Measurements from ENCODE around the gene WDR7. TPM values are rescaled to one million over a fixed set of nuclear protein-coding genes. Genes with fewer than 3 reads are reported as not detected.

WDR7 gene
- polyA plus RNA-seq, 2 of the 4 experiments (the other 2 are of a cell fraction): 4.2 to 7.0 TPM

- TF ChIP-seq BCL3 (IDR thresholded peaks at IDR 0.05) (no peak), NR3C1 (IDR thresholded peaks at IDR 0.05) (no peak), GATA3 (IDR thresholded peaks at IDR 0.05; ENCODE audit: borderline replicate concordance) (no peak), TFCP2L1 (CRISPR knock-in tag; IDR thresholded peaks at IDR 0.05) (no peak), HEYL (CRISPR knock-in tag; IDR thresholded peaks at IDR 0.05) (no peak), CEBPB (IDR thresholded peaks at IDR 0.05) (no peak), RCOR1 (IDR thresholded peaks at IDR 0.05; ENCODE audit: low read depth, low read length) (no peak), ZFP36 (IDR thresholded peaks at IDR 0.05; ENCODE audit: borderline replicate concordance, partially characterized antibody) (no peak)
Measured at GRCh38 chr18:56851774-56852173, 200.6 kb downstream of the WDR7 start (continued).

GRCh38 chr18:56853961-56854360 is 202.8 kb downstream of the WDR7 start:
- 67% methylated on average over 5 of the region's 5 CpGs for WGBS (ENCODE audit: missing lambda C conversion rate)
- CTCF ChIA-PET: no interaction called here

GRCh38 chr18:56861244-56861643 is 210.1 kb downstream of the WDR7 start:
- Histone ChIP-seq H3K4me1 (no peaks in the 10 kb centered on the region), H3K4me3 (no peak overlapping the region), H3K4me2 (no peak overlapping the region), H3K27ac (no peak overlapping the region), H3K9me3 (no peaks in the 10 kb centered on the region)
- CTCF ChIA-PET: no interaction called here
- ATAC-seq: no peak
- FAIRE-seq: no peak
- no peak for DNase-seq (ENCODE audit: low read depth in 1 of 2, low spot score in 1 of 2)
- POLR2A ChIA-PET: no interaction called here
- 79% methylated on average over 6 of the region's 6 CpGs for WGBS (ENCODE audit: missing lambda C conversion rate)
- no peak for TF ChIP-seq HES2 (IDR thresholded peaks at IDR 0.05)
- no peak for TF ChIP-seq HOXA7 (CRISPR knock-in tag; IDR thresholded peaks at IDR 0.05)
- no peak for TF ChIP-seq NFE2L2 (conservative IDR thresholded peaks at IDR 0.05; ENCODE audit: low read length)
- no peak for TF ChIP-seq CHD2 (IDR thresholded peaks at IDR 0.05; ENCODE audit: low read length, partially characterized antibody)
- no peak for TF ChIP-seq REST (IDR thresholded peaks at IDR 0.05)
- TF ChIP-seq TP53 (CRISPR knock-in tag; IDR thresholded peaks at IDR 0.05): no peak
- no peak for TF ChIP-seq HMGXB4 (CRISPR knock-in tag; IDR thresholded peaks at IDR 0.05; ENCODE audit: borderline replicate concordance)
- TF ChIP-seq USF2 (IDR thresholded peaks at IDR 0.05): no peak
- no peak for TF ChIP-seq FOXS1 (CRISPR knock-in tag; IDR thresholded peaks at IDR 0.05)
- no peak for TF ChIP-seq SREBF2 (IDR thresholded peaks at IDR 0.05)
- no peak for TF ChIP-seq HOXB5 (CRISPR knock-in tag; IDR thresholded peaks at IDR 0.05)
- no peak for TF ChIP-seq TFCP2L1 (CRISPR knock-in tag; IDR thresholded peaks at IDR 0.05)
- no peak for TF ChIP-seq RARB (CRISPR knock-in tag; IDR thresholded peaks at IDR 0.05)
- TF ChIP-seq RFX5 (IDR thresholded peaks at IDR 0.05): no peak
- no peak for TF ChIP-seq SMC3 (IDR thresholded peaks at IDR 0.05)

More at GRCh38 chr18:56853961-56854360, 202.8 kb downstream of the WDR7 start:
- DNase-seq (ENCODE audit: low read depth in 1 of 2, low spot score in 1 of 2) (no peak), ATAC-seq (no peak), FAIRE-seq (no peak)
- no peak overlapping the region for H3K4me3 ChIP-seq
- H3K4me2 ChIP-seq: no peak overlapping the region
- POLR2A ChIA-PET: no interaction called here
- TF ChIP-seq RNF2 (IDR thresholded peaks at IDR 0.05; ENCODE audit: borderline replicate concordance, low read depth): no peak
- TF ChIP-seq GATA3 (IDR thresholded peaks at IDR 0.05; ENCODE audit: borderline replicate concordance): no peak
- TF ChIP-seq RCOR1 (IDR thresholded peaks at IDR 0.05; ENCODE audit: low read depth, low read length): no peak
- no peak for TF ChIP-seq KDM1A (IDR thresholded peaks at IDR 0.05; ENCODE audit: low read depth)
- TF ChIP-seq CBX8 (IDR thresholded peaks at IDR 0.05): no peak
- no peak for TF ChIP-seq ESRRA (IDR thresholded peaks at IDR 0.05; ENCODE audit: borderline replicate concordance, low read length)
- no peak for TF ChIP-seq HOXA7 (CRISPR knock-in tag; IDR thresholded peaks at IDR 0.05)
- no peak for TF ChIP-seq EP300 (IDR thresholded peaks at IDR 0.05)
- TF ChIP-seq EHMT2 (IDR thresholded peaks at IDR 0.05; ENCODE audit: low read depth): no peak
- no peak for TF ChIP-seq CBX2 (IDR thresholded peaks at IDR 0.05; ENCODE audit: borderline replicate concordance, low read depth)
- no peak for TF ChIP-seq PHF8 (IDR thresholded peaks at IDR 0.05; ENCODE audit: borderline replicate concordance, low read depth)
- no peak for TF ChIP-seq E2F6 (IDR thresholded peaks at IDR 0.05; ENCODE audit: borderline replicate concordance, low read depth)
- no peak for TF ChIP-seq MAZ (IDR thresholded peaks at IDR 0.05; ENCODE audit: borderline replicate concordance, low read depth, low read length)
- TF ChIP-seq HES2 (IDR thresholded peaks at IDR 0.05): no peak
- no peak overlapping the region for H3K27ac ChIP-seq
- no peaks in the 10 kb centered on the region for H3K4me1 ChIP-seq
- no peaks in the 10 kb centered on the region for H3K9me3 ChIP-seq

Data from A549 (cell line).